GM19438 (cell line): ENCODE results near the gene CXCL14.

Experiments
- ATAC-seq: cut with Tn5 transposase; IDR thresholded peaks from one replicate; pipeline ENCODE4 v1.9.1; 2021; ENCODE audit warnings: low read depth; ENCODE audit not compliant: unreplicated experiment

Gene CXCL14, protein sequence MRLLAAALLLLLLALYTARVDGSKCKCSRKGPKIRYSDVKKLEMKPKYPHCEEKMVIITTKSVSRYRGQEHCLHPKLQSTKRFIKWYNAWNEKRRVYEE

DNA sequence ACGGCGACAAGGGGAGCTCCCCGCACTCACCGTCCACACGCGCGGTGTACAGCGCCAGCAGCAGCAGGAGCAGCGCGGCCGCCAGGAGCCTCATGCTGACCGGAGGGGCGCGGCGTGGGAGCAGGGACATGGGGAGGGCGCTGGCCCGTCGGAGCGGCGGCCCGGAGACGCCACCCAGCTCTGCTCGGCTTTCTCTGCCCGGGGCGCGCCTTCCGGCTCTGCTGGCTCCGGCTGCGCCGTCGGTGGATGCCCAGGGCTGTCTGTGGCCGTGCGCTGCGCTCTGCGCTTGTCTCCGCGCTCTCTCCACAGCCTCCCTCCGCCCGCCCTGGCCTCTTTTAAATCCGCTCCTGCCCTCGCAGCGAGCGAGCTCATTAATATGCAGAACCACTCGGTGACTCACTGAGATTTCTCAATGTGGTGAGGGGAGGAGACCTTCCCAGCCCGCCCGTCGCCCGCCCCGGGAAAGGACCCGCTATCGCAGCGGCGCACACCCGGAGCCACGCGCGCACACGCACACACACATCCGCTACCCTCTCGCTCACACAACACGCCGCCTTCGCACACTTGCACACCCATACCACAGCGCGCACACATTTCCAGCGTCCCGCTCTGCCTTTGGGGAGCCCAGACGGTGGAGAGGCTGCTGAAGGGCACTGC is at the start of gene CXCL14:
Gene CXCL14, minus strand, starts transcription at position 307 of the 657 bp plus-strand sequence. Its CDS starts 213 bp downstream, at position 94.
- ATAC-seq, result no peak

DNA sequence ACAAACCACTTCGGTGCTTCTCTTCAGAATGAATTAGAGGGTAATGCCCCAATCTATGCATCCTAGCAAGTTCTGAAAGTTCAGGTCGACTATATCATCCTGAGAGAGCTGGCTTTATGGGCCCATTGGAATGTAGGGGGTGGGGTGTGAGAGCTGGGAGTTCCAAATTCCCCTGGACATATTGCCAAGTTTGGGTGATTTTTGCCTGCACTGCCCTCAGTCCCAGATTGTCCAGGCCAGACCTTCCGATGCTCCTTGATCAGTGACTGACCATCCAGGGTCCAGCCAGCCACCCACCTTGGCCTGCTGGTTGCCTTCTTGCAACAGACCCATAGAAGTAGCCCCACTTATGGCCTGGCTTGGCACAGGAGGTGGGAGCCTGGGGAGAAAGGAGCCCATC is 47.8 kb upstream of the CXCL14 start:
- no peak for ATAC-seq

DNA sequence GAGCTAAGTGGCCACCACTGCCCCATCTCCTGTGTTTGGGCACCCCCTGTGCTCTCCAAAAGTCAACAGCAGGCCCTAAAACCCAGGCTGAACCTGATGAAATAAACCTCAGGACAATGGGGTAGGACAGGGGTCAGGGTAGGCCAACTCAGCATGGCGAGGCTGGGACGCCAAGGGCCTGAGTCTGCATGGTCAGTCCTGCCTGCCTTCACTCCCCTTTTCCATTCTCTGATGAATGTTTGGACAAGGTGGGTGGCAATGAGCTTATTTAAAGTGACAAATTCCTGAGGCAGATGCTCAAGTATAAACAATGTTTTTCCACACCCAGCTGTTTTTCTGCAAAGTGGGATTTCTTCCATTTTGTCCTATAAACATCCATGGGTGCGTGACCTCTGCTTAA is 47.2 kb upstream of the CXCL14 start:
- ATAC-seq, result no peak

DNA sequence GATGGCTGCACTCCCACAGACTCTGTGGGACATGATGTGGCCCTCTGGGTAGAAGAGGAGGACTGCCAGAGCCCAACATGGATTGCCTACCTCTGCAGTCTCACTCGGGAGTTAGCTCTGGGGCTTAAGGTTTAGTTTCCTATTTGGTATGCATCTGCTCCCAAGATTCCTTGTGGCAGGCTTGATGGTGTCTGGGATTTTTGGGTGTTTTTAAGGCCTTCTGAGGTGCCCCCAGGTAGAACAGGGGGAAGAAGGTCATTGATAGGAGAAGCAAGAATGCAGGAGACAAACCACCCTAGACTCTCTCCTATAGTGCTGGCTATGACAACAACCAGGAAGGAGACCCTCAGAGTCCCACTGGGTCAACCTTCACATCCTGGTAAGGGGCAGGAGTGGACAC is 46.7 kb upstream of the CXCL14 start:
- no peak for ATAC-seq

DNA sequence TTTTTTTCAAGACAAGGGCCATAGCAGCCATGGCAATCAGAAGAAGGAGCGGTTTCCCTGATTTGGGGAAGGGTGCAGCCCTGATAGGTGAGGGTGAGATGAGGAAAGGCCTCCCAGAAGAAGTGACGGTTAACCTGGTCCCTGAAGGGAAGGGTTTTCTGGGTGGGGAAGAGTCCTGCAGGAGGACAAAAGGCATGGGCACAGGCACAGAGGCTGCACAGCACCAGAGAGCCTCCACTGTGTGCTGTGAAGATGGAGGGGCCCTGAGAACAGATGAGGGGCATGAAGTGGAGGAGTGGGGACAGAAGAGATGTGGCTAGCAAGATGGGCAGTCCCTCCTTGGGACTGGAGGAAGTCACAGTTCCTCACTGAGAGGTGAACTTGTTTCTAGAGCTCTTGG is 46.3 kb upstream of the CXCL14 start:
- ATAC-seq, result no peak

DNA sequence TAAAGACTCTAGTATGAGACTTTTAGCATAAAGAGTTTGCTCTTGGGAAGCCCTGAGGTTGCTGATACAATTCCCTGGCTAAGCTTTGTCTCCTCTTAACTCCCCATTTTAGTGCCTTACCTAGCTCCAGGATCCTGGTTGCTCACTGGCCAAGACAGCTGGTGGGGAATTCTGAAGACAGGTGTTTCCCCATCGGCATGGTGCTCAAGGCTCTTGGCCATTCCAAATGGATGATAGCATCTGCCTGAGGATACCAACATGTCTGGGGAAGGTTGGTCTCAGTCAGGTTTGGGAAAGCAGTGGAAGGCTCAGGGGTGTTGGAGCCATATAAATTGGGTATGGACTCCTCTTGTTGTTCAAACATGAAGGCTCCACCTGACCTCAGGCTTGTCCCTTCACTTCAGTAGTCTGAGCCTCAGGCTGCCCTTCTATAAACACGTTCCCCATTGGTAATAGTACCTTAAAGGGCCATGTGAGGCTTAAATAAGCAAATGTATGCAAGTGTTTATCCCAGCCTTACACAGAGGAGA is 44.5 kb upstream of the CXCL14 start:
- no peak for ATAC-seq

DNA sequence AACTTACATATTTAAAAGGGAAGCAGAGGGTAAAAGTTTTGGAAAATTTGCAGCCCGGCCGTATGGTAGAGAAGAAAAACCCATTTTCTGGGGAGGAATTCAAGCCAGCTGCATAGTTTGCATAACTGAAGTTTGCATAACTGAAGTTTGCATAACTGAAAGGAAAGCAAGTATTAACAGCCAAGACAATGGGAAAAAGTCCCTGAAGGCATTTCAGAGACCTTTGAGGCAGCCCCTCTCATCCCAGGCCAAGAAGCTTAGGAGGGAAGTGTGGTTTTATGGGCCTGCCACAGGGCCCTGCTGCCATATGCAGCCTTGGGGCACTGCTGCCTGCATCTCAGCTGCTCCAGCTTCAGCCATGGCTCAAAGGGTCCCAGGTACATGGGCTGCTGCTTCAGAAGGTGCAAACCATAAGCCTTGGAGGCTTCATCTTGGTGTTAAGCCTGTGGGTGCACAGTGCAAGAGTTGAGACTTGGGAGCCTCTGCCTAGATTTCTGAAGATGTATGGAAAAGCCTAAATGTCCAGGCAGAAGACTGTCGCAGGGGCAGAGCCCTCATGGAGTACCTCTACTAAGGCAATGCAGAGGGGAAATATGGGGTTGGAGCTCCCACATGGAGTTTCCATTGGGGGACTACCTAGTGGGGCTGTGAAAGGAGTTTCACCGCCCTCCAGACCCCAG is 36.9 kb upstream of the CXCL14 start:
- no peak for ATAC-seq

DNA sequence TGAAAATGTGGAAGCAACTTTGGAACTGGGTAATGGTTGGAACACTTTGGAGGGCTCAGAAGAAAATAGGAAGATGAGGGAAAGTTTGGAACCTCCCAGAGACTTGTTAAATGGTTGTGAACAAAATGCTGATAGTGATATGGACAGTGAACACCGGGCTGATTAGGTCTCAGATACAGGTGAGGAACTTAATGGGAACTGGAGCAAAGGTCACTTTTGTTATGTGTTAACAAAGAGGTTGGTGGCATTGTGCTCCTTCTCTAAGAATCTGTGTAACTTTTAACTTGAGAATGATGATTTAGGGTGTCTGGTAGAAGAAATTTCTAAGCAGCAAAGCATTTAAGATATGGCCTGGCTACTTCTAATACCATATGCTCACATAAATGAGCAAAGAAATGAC is 36.4 kb upstream of the CXCL14 start:
- ATAC-seq, result no peak

DNA sequence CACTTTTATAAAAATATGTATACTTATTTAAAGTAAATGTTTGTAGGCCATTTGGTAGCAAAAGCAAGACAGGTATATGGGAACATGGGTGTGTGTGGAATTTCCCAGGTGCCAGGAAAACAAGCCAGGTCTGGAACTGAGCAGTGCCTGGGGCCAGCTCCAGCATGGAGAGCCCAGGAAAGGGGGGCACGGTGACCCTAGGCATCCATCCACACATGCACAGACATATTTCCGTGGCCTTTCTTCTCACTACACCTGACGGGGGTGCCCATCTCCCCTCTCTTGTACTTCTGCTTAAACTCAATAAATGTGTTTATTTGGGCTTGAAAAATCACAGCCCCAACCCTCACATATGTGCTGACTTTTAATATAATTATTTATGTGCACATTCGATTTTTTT is 31.2 kb upstream of the CXCL14 start:
- ATAC-seq, result no peak

DNA sequence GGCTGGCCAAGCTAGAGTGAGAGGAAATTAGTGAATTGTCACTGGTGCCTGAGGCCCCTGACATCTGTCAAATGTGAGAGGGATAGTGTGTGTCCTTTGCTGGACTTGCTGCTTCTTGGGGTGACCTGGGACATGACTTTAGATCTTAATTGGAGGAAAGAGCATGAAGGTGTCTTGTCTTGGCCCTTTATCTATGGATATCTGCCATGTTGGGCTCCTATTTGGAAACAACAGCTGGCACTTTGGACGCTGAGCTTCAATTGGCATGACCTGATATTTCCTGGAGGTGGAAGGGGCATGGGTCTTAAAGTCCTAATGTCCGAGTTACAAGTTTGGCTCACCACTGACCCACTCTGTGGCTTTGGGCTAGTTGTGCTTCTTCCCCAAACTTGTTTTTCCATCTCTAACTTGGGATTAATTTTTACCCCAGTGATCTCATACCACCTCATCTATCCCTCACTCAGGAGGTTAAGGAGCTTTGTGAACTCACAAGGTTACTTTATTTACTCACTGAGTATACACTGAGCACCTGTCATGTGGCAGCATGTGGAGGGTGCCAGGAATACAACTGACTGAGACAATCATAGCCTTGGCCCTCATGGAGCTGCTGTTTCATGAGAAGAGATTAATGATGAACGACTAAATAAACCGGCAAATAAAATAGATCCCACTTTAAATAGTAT is 30.1 kb upstream of the CXCL14 start:
- no peak for ATAC-seq

DNA sequence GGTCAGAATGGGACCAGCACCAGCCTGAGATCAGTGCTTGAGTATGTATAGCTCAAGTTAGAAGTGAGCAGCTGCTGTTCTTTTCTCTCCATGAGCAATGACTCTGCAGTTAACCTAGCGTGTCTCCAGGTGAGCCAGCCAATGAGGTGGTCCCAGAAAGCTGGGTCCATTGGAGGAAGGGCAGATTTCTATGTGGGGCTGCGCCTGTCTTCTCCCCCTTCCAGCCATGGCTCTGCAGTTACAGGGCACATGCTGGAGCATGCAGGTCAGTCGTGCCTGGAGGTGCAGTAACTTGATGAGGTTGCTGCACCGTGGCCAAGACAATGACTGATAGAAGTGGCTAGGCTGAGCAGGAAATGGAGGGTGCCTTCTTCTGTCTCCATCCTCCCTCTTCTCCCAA is 29.6 kb upstream of the CXCL14 start:
- no peak for ATAC-seq

DNA sequence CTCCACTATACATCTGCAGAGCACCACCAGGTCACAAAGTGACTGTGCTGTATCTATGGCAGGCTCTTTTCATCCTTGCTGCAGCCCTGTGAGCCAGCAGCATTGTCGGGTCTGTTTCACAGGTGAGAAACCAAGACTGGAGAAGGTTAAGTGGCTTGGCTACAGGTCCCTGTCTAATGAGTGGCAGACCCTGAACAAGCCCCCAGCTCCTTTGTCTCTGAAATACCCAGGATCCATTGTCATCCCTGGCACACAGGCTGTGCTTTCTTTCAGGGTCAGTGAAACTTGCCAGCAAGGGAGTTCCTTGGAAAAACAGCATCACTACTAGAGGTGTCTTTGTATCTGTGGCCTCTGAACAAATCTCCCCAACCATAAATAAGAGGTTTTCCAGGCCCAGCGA is 27.6 kb upstream of the CXCL14 start:
- ATAC-seq, result no peak

DNA sequence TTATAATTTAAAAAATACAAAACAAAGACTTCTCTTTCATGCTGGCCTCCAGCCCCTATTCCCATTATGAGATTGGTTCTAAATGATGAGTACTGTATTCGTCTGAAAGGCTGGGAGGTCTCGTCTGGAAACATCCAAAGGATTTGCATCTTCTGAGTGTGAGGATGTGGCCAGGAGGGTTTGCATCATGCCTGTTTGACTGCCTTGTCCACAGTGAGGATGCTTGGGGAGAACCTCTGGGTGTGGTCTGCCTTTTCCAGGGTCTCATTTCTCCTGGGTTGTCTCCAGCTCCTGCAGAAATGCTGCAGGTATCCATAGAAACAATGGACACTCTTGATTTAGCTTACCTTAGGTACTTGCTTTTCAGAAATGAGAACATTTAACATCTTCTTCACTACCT is 26.4 kb upstream of the CXCL14 start:
- no peak for ATAC-seq

DNA sequence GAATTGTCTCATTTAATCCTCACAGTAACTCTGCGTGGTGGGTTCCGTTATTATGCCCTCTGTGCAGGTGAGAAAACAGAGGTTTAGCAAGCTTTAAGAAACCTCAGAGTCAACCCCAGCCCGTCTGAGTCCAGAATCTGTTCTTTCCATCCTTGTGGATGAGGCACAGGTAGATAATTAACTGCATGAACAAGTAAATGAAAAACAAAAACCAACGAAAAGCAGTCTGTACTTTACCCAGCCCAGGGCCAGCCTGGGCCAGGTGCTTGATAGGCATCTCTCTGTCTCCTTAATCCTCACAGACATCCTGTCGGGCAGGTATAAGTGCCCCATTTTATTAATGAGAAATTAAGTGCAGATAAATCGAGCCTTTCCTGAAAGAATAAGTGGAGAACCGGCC is 25.3 kb upstream of the CXCL14 start:
- no peak for ATAC-seq

DNA sequence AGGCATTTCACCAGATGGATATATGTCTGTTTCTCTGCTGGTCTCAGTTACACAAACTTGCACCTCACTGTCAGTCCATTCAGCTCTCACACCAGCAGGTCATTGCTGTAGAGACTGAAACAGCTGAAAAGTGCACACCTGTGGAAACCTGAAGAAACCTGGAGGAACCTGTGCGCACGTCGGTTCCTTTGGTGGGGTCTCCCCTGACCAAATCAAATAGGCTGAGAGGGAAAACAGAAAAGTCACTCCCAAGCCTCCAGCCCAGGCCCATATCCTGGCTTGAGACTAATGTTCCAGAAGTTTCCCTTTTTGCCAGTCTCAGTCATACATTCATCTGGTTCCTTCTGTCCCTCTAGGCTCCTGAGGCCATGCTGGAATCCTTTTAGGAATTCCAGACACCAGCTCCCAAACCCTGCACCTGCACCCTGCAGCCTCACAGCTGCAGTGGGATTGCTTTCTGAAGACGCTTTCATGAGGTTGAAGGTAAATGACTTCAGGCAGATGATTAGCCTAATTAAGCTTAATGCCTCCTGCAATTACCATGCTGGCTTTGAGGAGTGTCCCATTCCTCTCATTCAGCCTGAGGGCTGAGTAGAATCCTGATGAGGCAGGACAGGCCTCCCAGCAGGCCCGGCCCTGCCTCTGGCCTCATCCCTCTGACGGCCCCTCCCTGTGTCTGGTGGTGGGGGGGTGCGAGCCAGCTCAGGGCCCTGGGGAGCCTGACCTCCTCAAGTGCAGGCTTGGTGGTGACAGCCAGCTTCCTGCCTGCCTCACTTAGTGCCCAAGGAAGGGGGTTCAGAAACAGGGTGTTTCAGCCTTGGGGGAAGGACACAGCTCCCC is 24.3 kb upstream of the CXCL14 start:
- no peak for ATAC-seq

DNA sequence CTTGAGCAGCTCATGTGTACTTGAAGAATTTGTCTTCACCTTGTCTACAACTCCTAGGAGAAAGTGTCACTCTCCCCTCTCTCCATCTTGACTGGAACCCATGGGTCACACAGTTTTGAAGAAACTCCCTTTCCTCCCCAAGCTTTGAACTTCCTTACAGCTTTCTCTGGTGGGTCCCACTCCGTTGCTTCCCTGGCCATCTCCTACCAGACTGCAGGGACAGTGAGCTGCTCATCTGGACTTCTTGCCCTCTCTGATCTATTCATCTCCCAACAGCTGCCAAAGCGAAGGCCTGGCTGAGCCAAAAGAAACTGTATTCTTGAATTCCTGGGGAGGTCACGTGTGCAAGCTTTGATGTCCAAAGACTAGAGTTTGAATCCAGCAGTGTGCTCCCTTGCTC is 22.7 kb upstream of the CXCL14 start:
- ATAC-seq, result no peak

DNA sequence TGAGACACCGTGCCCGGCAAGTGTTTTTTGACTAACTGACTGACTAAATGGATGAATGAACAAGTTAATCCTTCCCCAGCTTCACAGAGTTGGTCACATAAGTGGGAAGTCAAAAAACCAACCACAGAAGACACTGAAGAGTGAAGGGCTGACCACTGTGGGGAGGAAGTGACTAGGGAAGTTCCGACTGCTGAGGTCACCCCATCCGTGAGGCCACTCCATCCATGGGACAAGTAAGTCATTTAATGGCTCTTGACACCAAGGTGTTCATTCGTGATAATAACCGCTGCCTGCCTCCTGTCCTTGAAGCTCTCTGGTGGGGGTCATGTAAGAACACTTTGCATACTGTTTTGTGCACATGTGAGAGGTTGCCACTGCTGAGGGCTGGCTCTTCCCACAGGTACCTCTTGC is 22.2 kb upstream of the CXCL14 start:
- no peak for ATAC-seq

DNA sequence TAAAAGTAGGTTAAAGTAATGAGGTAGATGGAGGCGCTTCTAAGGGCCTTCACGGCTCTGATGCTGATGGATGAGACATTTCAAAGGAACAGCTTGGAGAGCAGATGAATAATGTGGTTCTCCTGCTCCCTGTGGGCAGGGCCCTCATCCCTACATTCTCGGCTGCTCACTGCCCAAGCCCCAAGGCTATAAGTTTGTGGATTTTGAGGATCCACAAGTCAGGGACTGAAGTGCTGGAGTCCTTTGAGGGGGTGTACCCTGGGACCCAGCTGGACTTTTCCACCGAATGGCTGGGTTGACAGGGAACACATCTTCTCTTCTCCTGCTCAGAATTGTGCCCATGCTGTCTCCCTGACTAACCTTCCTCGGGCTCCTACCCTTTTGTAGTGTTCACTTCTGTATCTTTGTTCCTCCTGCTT is 21.4 kb upstream of the CXCL14 start:
- ATAC-seq, result no peak

DNA sequence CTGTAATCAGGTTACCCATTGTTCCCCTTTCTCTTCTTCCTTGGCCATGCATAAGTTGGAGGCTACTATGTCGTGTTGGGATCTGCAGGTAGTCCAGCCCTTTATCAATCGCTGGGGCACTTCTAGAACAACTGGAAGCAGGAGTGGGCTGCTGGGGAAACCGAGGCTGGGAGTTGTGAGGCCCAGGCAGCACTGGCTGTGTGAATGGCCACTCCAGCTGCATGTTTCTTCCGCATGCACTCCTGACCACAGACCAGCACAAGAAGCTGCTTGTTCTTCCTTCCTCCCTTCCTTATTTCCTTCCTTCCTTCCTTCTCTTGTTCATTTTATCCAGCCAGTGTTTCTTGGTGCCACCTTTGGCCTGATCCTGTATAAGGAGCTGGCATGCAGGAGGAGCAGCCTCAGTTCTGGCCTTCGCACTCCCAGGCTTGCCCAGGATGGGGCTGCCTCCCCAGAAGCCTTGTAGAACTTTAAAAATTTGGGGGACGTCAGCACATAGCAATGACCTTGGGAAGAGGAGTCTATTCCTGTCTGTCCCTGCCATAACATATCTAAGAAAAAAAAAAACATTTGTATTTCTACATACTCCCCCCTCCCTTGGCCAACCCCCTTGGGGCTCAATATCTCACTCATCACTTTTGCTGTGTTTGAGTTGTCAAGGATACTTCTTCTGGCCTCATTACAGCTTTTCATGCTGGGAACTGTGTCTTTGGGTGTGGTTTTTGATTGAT is 20.8 kb upstream of the CXCL14 start:
- ATAC-seq, result no peak
